GM06990 (cell line): Measurements from ENCODE around the gene SALL1.

Experiments
- DNase-seq: peaks from one replicate; pipeline ENCODE4 v3.0.0-alpha.2; 2011; ENCODE audit not compliant: insufficient read length; ENCODE audit errors: extremely low read depth
- H3K27me3 ChIP-seq: replicated peaks from 2 replicates; pipeline ENCODE4 v1.6.0; 2011; ENCODE audit warnings: low read length; ENCODE audit not compliant: control insufficient read depth, insufficient read depth
- H3K36me3 ChIP-seq: 2 replicates; pipeline ENCODE4 v1.5.1; 2011; ENCODE audit warnings: low read length; ENCODE audit not compliant: control insufficient read depth, insufficient read depth
- H3K4me3 ChIP-seq: replicated peaks from 2 replicates; pipeline ENCODE4 v1.5.1; 2011; ENCODE audit warnings: low read depth, mild to moderate bottlenecking, control low read depth, low read length
- CTCF ChIP-seq: IDR thresholded peaks from 2 replicates; pipeline ENCODE4 v1.5.1; 2011; ENCODE audit warnings: low read length, control low read depth, mild to moderate bottlenecking, inconsistent platforms; ENCODE audit not compliant: insufficient read depth, poor library complexity, severe bottlenecking

SALL1 gene

GRCh38 chr16:51167170-51167895, 16.3 kb upstream of the SALL1 start:
- DNase-seq: no peak
- Histone ChIP-seq H3K27me3 (no peaks in the 10 kb centered on the region), H3K36me3 (no peaks in the 10 kb centered on the region), H3K4me3 (no peak overlapping the region)
- TF ChIP-seq CTCF: no peak

GRCh38 chr16:51166541-51166940, 15.5 kb upstream of the SALL1 start:
- TF ChIP-seq CTCF: no peak
- H3K27me3 ChIP-seq: no peaks in the 10 kb centered on the region
- no peak for DNase-seq

GRCh38 chr16:51166091-51166490, 15.0 kb upstream of the SALL1 start:
- Histone ChIP-seq H3K4me3 (no peak overlapping the region), H3K27me3 (no peaks in the 10 kb centered on the region), H3K36me3 (no peaks in the 10 kb centered on the region)
- no peak for TF ChIP-seq CTCF
- no peak for DNase-seq

More at GRCh38 chr16:51166541-51166940, 15.5 kb upstream of the SALL1 start:
- Histone ChIP-seq H3K4me3 (no peak overlapping the region), H3K36me3 (no peaks in the 10 kb centered on the region)

DNA sequence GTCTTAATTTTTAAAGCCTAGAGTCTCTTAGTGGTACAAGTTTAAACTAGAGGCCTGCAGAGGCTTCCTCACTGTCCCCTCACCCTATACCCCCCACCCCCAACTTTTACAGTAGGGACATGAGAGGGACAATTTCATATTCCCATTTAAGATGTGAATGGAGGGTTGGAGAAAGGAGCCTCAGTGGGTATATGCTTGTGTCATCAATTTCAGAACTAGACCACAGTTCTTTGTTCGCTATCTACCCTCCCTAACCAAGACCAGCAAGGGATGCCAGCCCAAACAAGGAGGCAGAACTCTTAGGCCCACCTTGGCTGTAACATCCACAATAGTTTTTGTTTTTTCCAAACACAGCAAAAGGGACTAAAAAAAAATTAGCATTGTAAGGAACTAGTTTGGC, 14.0 kb upstream of the SALL1 start:
- no peak for DNase-seq
- no peak for TF ChIP-seq CTCF
- no peaks in the 10 kb centered on the region for H3K27me3 ChIP-seq
- no peak overlapping the region for H3K4me3 ChIP-seq
- H3K36me3 ChIP-seq: no peaks in the 10 kb centered on the region

DNA sequence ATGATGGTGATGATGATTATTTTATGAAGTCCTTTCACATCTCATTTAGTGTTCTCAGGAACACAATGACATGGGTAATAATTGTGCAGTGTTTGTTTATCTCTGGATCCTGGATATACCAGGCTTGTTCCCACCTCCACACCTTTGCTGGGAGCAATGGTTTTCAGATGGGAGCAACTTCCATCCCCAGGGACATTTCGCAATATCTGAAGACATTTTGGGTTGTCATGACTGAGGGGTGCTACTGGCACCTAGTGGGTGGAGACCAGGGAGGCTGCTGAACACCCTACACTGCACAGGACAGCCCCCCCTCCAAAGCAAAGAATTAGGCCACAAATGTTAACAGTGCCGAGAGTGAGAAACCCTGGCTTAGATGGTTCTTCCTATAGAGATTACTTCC, 13.5 kb upstream of the SALL1 start:
- no peaks in the 10 kb centered on the region for H3K27me3 ChIP-seq
- DNase-seq: no peak
- no peak for TF ChIP-seq CTCF
- no peaks in the 10 kb centered on the region for H3K36me3 ChIP-seq
- H3K4me3 ChIP-seq: no peak overlapping the region
